Neural progenitor cell (in vitro differentiated cells): ENCODE data around the gene TRRAP. TPM values are rescaled to one million over a fixed set of nuclear protein-coding genes. Genes with fewer than 3 reads are reported as not detected.

Experiments
- DNase-seq: peaks from one replicate; pipeline ENCODE4 v3.0.0-alpha.2; 2016; ENCODE audit warnings: low spot score
- H2AFZ ChIP-seq: fragments of 200-600 bp; sonication (generic); replicated peaks from 2 replicates; pipeline ENCODE4 v1.6.1; 2016; ENCODE audit warnings: antibody characterized with exemption
- H3F3A ChIP-seq: fragments of 200-600 bp; sonication (generic); 2 replicates; pipeline ENCODE4 v1.6.1; 2016; ENCODE audit warnings: antibody characterized with exemption, low read depth
- H3K27ac ChIP-seq: fragments of 200-600 bp; sonication (generic); 2 replicates; pipeline ENCODE4 v1.5.1; 2016; ENCODE audit warnings: mild to moderate bottlenecking
- H3K27me3 ChIP-seq: fragments of 200-600 bp; sonication (generic); 2 replicates; pipeline ENCODE4 v1.6.1; 2016; ENCODE audit warnings: mild to moderate bottlenecking, moderate library complexity
- H3K36me3 ChIP-seq: fragments of 200-600 bp; sonication (generic); 2 replicates; pipeline ENCODE4 v1.5.1; 2016
- H3K4me1 ChIP-seq: fragments of 200-600 bp; sonication (generic); 2 replicates; pipeline ENCODE4 v1.6.1; 2016; ENCODE audit warnings: mixed run types
- H3K4me2 ChIP-seq: fragments of 200-600 bp; sonication (generic); 2 replicates; pipeline ENCODE4 v1.6.1; 2016
- H3K4me3 ChIP-seq: fragments of 200-600 bp; sonication (generic); 2 replicates; pipeline ENCODE4 v1.5.1; 2016
- H3K79me2 ChIP-seq: fragments of 200-600 bp; sonication (generic); 2 replicates; pipeline ENCODE4 v1.6.1; 2016; ENCODE audit warnings: low read depth
- H3K9ac ChIP-seq: fragments of 200-600 bp; sonication (generic); 2 replicates; pipeline ENCODE4 v1.6.1; 2016
- H3K9me3 ChIP-seq: fragments of 200-600 bp; sonication (generic); 2 replicates; pipeline ENCODE4 v1.5.1; 2016; ENCODE audit warnings: low read depth
- H4K20me1 ChIP-seq: fragments of 200-600 bp; sonication (generic); 2 replicates; pipeline ENCODE4 v1.6.1; 2016; ENCODE audit warnings: low read depth
- H3K27ac Mint-ChIP-seq: 3 replicates; pipeline ENCODE4 v1.8.0; 2021; ENCODE audit warnings: mixed read lengths
- H3K27me3 Mint-ChIP-seq: 2 replicates; pipeline ENCODE4 v1.8.0; 2022; ENCODE audit warnings: low read depth, mild to moderate bottlenecking, inconsistent platforms, moderate library complexity, mixed read lengths; ENCODE audit not compliant: insufficient read depth
- H3K36me3 Mint-ChIP-seq: 3 replicates; pipeline ENCODE4 v1.8.0; 2021; ENCODE audit warnings: mixed read lengths
- H3K4me1 Mint-ChIP-seq: 3 replicates; pipeline ENCODE4 v1.8.0; 2021; ENCODE audit warnings: mixed read lengths
- H3K4me3 Mint-ChIP-seq: 3 replicates; pipeline ENCODE4 v1.8.0; 2021; ENCODE audit warnings: mild to moderate bottlenecking, moderate library complexity, mixed read lengths
- H3K9me3 Mint-ChIP-seq: 3 replicates; pipeline ENCODE4 v1.8.0; 2020; ENCODE audit warnings: mixed read lengths
- CTCF ChIP-seq: fragments of 200-600 bp; sonication (generic); IDR thresholded peaks from 2 replicates; pipeline ENCODE4 v1.5.1; 2017; ENCODE audit warnings: antibody characterized with exemption, mild to moderate bottlenecking
- EZH2 ChIP-seq: fragments of 200-600 bp; sonication (generic); IDR thresholded peaks from 2 replicates; pipeline ENCODE4 v1.6.1; 2017; ENCODE audit warnings: antibody characterized with exemption, mild to moderate bottlenecking, moderate library complexity
- EZH2phosphoT487 ChIP-seq: fragments of 200-600 bp; sonication (generic); IDR thresholded peaks from 2 replicates; pipeline ENCODE4 v1.6.1; 2017; ENCODE audit warnings: antibody characterized with exemption
- total RNA-seq: library from RNA; depleted of rRNA; stranded (reverse); fragments of >200 nt; gene quantifications from 2 replicates; pipeline ENCODE4 v1.2.3, GENCODE V29; 2015; ENCODE audit warnings: low replicate concordance

The TRRAP gene
- total RNA-seq, 1 donor from 2014 or later: 19.9 TPM

- Mint-ChIP-seq H3K36me3 (no peaks in the 10 kb centered on the region), H3K4me3 (peak overlapping the region; percentile 79), H3K9me3 (no peaks in the 10 kb centered on the region), H3K27me3 (peaks cover 34% of the 10 kb centered on the region), H3K4me1 (peaks cover 19% of the 10 kb centered on the region), H3K27ac (no peak overlapping the region)
- H3K4me2 ChIP-seq: peak overlapping the region; percentile 98
- no peaks in the 10 kb centered on the region for H3K9me3 ChIP-seq
- H3K4me1 ChIP-seq: peaks cover 6% of the 10 kb centered on the region
- H3K9ac ChIP-seq: no peak overlapping the region
- peak overlapping the region; percentile 64 for H3K4me3 ChIP-seq
- no peaks in the 10 kb centered on the region for H4K20me1 ChIP-seq
- peaks cover 44% of the 10 kb centered on the region for H3K27me3 ChIP-seq
- TF ChIP-seq EZH2 (no peak), EZH2phosphoT487 (no peak), CTCF (no peak)
- H3K36me3 ChIP-seq: no peaks in the 10 kb centered on the region
- no peaks in the 10 kb centered on the region for H3K79me2 ChIP-seq
- DNase-seq: no peak
- H3F3A ChIP-seq: peaks cover 15% of the 10 kb centered on the region
- H2AFZ ChIP-seq: peak overlapping the region; percentile 99
- no peak overlapping the region for H3K27ac ChIP-seq
These were observed 9.2 kb upstream of the TRRAP start for GRCh38 chr7:98869027-98869596.

GRCh38 chr7:98869597-98870120, 8.7 kb upstream of the TRRAP start, which contains the start of gene TMEM130:
TSS of gene TMEM130 (minus strand) at chr7:98870014. CDS start at chr7:98869861, 153 bp downstream.
- Mint-ChIP-seq H3K36me3 (no peaks in the 10 kb centered on the region), H3K27me3 (peaks cover 34% of the 10 kb centered on the region), H3K27ac (no peak within 1 kb of the TSS), H3K4me1 (peaks cover 19% of the 10 kb centered on the region), H3K9me3 (no peaks in the 10 kb centered on the region), H3K4me3 (peak within 1 kb of the TSS; percentile 89)
- no peaks in the 10 kb centered on the region for H4K20me1 ChIP-seq
- no peak within 1 kb of the TSS for H3K9ac ChIP-seq
- H3K9me3 ChIP-seq: no peaks in the 10 kb centered on the region
- H3K79me2 ChIP-seq: no peaks in the 10 kb centered on the region
- H3K36me3 ChIP-seq: no peaks in the 10 kb centered on the region
- no peak within 1 kb of the TSS for H3K27ac ChIP-seq
- H2AFZ ChIP-seq: peak within 1 kb of the TSS; percentile 99
- peak; percentile 65 for DNase-seq
- peaks cover 6% of the 10 kb centered on the region for H3K4me1 ChIP-seq
- H3K4me3 ChIP-seq: peak within 1 kb of the TSS; percentile 64
- H3K4me2 ChIP-seq: peak within 1 kb of the TSS; percentile 98
- H3F3A ChIP-seq: peaks cover 15% of the 10 kb centered on the region
- peaks cover 44% of the 10 kb centered on the region for H3K27me3 ChIP-seq
- TF ChIP-seq CTCF: no peak
- peak; percentile 71 for TF ChIP-seq EZH2
- peak; percentile 82 for TF ChIP-seq EZH2phosphoT487

DNA sequence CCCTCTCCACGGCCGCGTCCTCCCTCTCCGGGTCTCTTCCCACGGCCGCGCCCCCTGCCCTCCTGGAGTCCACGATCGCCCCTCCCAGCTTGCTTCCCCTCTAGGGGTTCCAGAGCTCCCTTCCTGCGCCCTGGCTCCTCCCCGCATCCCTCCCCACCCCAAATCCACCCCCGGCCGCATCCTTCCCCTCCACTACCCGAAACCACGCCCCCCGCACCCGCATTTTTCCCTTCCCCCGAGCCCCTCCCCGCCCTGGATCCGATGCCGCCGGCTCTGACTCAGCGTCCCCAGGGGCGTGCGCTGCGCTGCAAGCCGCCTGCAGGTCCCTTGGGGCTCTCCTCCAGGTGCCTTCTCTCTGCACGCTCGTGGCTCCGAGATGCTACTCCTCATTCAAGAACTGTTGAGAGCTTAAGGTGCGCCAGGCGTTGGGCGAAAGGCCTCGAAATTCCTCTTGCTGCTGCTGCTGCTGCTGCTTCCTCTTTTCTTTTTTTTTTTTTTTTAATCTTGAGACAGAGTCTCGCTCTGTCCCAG, 8.1 kb upstream of the TRRAP start:
- H4K20me1 ChIP-seq: no peaks in the 10 kb centered on the region
- no peaks in the 10 kb centered on the region for H3K79me2 ChIP-seq
- peak overlapping the region; percentile 64 for H3K4me3 ChIP-seq
- Mint-ChIP-seq H3K36me3 (no peaks in the 10 kb centered on the region), H3K4me1 (peaks cover 19% of the 10 kb centered on the region), H3K9me3 (no peaks in the 10 kb centered on the region), H3K27ac (no peak overlapping the region), H3K27me3 (peaks cover 32% of the 10 kb centered on the region), H3K4me3 (peak overlapping the region; percentile 89)
- H3F3A ChIP-seq: peaks cover 15% of the 10 kb centered on the region
- no peaks in the 10 kb centered on the region for H3K36me3 ChIP-seq
- TF ChIP-seq CTCF (no peak), EZH2 (no peak), EZH2phosphoT487 (no peak)
- no peaks in the 10 kb centered on the region for H3K9me3 ChIP-seq
- H3K9ac ChIP-seq: no peak overlapping the region
- H2AFZ ChIP-seq: peak overlapping the region; percentile 99
- H3K4me2 ChIP-seq: peak overlapping the region; percentile 98
- DNase-seq: peak; percentile 79
- peaks cover 44% of the 10 kb centered on the region for H3K27me3 ChIP-seq
- H3K4me1 ChIP-seq: peaks cover 6% of the 10 kb centered on the region
- no peak overlapping the region for H3K27ac ChIP-seq
